ENCODE measurements around the gene KYAT1.

GRCh38 chr9:128916204-128916603, 34.5 kb upstream of the KYAT1 start:
- TF ChIP-seq, protein P1, sequence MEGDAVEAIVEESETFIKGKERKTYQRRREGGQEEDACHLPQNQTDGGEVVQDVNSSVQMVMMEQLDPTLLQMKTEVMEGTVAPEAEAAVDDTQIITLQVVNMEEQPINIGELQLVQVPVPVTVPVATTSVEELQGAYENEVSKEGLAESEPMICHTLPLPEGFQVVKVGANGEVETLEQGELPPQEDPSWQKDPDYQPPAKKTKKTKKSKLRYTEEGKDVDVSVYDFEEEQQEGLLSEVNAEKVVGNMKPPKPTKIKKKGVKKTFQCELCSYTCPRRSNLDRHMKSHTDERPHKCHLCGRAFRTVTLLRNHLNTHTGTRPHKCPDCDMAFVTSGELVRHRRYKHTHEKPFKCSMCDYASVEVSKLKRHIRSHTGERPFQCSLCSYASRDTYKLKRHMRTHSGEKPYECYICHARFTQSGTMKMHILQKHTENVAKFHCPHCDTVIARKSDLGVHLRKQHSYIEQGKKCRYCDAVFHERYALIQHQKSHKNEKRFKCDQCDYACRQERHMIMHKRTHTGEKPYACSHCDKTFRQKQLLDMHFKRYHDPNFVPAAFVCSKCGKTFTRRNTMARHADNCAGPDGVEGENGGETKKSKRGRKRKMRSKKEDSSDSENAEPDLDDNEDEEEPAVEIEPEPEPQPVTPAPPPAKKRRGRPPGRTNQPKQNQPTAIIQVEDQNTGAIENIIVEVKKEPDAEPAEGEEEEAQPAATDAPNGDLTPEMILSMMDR (IDR thresholded peaks at IDR 0.05; ENCODE audit: borderline replicate concordance, extremely low read depth, low read length, poor library complexity, severe bottlenecking): no peak
- no peak for TF ChIP-seq EZH2 (IDR thresholded peaks at IDR 0.05; ENCODE audit: borderline replicate concordance, low read depth, low read length, severe bottlenecking)

Data from DND-41 (cell line).